WI38 (cell line): Measurements from ENCODE around the gene SPDYE4.
"Not testable (repeated sequence)": the region's sequence is repeated elsewhere in the genome, so short reads cannot be mapped to it uniquely, and the experiment has no call there.

Experiments
- H3K4me3 ChIP-seq: 2 replicates; pipeline ENCODE4 v1.5.1; 2011; ENCODE audit warnings: low read depth, mild to moderate bottlenecking, control low read depth, low read length
- TF ChIP-seq, protein P1 (sequence below): IDR thresholded peaks from 2 replicates; pipeline ENCODE4 v1.5.1; 2012; ENCODE audit warnings: low read depth, mild to moderate bottlenecking, control low read depth, low read length

Gene SPDYE4, protein sequence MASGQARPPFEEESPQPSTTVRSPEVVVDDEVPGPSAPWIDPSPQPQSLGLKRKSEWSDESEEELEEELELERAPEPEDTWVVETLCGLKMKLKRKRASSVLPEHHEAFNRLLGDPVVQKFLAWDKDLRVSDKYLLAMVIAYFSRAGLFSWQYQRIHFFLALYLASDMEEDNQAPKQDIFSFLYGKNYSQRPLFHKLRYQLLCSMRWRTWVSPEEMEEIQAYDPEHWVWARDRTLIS

DNA sequence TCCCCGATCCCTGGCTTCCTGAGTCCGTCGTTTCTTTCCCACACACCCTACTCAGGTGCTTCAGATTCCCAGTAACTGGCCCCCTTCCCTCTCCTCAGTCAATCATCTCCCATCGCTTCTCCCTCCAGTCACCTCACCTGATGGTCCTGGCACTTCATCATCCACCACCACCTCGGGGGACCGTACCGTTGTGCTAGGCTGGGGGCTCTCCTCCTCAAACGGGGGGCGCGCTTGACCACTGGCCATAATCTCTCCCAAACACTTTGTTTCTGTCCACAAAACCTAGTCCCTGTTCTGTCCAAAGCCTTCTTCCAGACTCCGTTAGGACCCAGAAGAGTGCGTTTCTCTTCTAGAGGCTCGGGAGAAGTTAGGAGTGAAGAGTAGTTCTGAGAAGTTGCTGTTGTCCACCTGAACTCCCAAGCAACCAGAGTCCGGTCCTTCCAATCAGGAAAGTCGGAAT is at the start of gene SPDYE4:
SPDYE4 (minus strand) TSS at position 410 of the 460 bp plus-strand sequence; CDS start at position 246, 164 bp downstream.
- no peak within 1 kb of the TSS for H3K4me3 ChIP-seq
- TF ChIP-seq, protein P1, sequence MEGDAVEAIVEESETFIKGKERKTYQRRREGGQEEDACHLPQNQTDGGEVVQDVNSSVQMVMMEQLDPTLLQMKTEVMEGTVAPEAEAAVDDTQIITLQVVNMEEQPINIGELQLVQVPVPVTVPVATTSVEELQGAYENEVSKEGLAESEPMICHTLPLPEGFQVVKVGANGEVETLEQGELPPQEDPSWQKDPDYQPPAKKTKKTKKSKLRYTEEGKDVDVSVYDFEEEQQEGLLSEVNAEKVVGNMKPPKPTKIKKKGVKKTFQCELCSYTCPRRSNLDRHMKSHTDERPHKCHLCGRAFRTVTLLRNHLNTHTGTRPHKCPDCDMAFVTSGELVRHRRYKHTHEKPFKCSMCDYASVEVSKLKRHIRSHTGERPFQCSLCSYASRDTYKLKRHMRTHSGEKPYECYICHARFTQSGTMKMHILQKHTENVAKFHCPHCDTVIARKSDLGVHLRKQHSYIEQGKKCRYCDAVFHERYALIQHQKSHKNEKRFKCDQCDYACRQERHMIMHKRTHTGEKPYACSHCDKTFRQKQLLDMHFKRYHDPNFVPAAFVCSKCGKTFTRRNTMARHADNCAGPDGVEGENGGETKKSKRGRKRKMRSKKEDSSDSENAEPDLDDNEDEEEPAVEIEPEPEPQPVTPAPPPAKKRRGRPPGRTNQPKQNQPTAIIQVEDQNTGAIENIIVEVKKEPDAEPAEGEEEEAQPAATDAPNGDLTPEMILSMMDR = no peak

DNA sequence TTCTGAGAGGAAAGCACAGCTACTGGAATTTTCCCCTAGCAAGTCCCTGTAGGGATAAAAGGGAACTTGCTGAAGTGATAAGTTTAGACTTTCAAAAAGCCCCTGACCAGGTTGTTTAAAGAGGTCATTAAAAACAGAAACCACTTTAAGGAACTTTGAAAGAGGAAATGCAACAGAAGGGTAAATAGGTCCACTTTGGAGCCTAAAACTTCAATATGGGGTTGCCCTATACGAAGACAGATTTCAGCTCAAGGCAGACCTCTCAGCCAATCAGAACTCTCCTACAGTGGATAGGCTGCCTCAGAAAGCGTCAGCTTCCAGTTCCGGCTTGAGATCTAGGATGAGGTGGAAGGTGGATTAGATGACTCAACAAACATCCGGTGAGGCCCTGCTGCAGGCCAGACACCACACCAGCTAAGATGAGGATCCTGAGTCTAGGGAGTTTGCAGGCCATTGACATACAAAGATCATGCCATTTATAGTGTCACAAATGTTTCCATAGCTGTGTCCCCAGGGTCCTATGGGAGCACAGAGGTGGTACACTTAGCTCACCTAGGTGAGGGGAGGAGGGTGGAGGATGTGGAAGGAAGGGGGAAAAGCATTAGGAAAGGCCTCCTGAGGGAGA is 48.7 kb upstream of the SPDYE4 start:
- no peak overlapping the region for H3K4me3 ChIP-seq
- TF ChIP-seq, protein P1 = no peak

DNA sequence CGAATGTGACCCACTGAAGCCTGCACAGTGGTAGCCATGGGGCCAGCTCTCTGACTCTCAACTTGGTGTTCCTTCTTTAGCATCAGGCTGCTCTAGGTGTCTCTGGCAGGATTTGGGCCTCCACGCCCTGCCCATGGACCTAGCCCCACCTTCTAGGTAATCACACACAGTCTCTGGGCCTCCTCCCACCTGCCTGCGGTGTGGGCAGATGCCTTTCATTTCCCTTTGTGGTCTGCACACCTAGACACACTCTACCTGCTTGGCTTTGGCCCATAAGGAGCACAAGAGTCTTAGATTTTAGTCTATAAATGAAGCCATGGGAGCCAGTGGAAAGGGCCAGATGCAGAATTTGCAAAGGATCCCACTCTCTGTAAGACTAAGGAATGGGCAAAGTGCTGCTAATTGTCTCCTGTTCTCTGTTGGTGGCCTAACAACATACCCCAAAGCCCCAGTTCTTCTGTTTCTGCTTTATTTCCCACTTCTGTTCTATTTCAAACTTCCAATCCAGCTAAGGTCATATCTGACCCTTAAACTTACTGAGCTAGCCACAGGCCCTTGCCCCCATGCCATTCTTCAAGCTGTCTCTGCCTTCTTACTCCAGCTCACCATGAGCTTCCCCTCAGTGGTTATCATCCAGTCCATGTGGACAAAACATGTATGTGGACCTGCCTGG is 48.0 kb upstream of the SPDYE4 start:
- TF ChIP-seq, protein P1 = no peak
- H3K4me3 ChIP-seq = no peak overlapping the region

DNA sequence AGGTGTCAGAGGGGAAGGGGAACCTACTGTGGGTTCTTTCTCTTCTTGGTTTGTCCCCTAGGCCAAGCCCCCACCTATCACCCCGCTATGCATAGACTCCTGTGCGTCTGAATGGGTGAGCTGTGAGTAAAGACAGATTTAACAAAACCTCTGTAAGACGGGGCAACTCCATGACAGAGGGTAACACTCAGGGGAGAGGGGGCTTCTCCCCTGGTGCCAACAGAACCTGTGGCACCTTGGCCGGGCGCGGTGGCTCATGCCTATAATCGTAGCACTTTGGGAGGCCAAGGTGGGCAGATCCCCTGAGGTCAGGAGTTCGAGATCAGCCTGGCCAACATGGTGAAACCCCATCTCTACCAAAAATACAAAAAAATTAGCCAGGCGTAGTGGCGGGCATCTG is 47.0 kb upstream of the SPDYE4 start:
- not testable (repeated sequence) for H3K4me3 ChIP-seq

DNA sequence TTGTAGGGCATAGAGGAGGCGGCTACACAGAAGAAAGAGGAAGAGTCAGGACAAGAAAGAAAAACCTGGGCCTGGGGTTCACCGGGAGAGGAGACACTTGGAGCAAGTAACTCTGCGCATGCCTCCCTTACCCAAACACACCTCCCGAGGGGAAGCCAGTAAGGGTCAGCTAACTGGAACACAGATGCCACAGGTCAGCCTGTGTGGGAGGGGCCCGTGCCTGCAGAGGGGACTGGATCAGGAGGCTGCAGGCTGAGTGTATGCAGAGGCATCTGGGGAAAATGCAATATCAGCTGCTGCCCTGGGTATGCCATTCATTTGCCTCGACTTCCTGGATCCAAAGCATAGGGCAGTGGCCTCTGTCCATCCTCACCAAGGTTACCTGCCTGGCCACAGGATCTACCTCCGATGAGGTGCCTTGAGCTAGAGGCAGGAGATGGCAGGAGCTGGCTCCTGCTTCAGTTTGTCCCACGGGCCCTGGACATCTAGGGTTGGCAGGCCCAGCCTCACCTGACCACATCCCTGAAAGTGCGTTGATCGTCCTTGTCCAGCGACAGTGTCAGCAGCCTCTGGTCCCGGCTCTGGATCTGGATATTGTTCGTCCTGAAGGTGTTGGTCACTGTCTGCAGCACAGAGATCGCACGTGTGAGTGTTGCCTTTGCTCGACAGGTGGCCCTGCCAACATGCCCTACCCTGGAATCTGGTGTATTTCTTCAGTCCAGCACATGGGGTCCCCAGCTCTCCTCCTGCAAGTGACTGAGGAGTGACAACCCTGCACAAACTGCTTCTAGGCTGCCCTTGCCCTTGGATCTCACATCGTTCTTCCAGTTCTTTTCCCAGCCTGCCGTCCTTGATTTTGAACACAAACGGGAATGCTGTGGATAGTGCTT is 45.4 kb upstream of the SPDYE4 start:
- no peak overlapping the region for H3K4me3 ChIP-seq
- TF ChIP-seq, protein P1 = no peak

DNA sequence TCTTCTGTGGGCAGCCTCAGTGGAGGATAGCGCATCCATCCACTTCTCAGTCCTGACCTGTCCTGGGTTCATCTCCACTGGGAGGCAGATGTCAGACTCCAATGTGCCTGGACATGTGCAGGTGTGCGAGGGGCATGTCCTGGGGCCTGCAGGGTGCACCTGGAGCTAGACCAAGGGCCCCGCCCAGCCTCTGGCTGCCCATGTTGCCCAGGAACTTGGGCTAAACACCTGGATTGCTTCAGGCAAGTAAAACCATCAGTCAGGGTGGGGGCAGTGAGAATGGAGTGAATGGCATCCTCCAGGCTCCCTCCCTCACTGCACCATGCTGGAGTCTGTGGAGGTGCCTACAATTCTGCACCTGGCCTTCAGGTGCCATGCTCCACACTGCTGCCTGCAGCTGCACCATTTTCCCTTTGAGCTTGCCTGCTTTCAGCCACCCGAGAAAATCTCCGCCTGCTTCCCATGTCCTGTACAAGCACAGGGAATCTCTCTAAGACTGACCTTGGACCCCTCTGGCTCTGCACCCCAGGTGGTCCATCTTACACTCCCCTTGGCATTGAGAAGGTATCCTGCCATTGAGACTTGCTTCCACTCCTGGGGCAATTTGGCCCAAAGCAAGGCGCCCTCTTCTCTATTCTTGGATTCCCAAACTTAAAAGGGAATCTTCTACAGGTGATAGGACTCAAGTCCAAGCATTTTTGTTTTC is 42.9 kb upstream of the SPDYE4 start:
- TF ChIP-seq, protein P1 = no peak
- no peak overlapping the region for H3K4me3 ChIP-seq

DNA sequence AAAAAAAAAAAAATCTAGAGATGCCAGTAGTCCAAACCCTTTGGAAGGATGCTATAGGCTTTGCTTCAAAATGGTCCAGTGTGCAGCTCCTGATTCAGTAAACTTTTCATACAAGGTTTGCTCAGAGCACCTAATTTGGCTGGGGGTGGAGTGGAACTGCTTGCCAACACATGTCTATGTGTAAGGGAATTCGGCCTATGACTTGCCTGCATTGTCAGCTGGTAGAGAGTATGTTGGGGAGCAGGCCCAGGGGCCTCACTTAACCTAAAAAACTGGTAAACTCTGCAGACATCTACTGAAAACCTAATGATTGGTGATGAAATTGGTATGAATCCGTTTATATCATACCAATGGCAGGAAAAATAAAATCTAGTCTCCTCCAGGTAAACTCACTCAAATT is 42.3 kb upstream of the SPDYE4 start:
- no peak overlapping the region for H3K4me3 ChIP-seq
- TF ChIP-seq, protein P1 = no peak
